Urinary bladder (tissue), 4 donors: ENCODE measurements around the gene ARHGEF7. TPM values are rescaled to one million over a fixed set of nuclear protein-coding genes. Genes with fewer than 3 reads are reported as not detected.
A peak's percentile ranks its signal among the peaks of the same experiment; 100 is the strongest.

ENCODE experiments used
- DNase-seq: peaks from one replicate; pipeline ENCODE4 v3.0.0-alpha.2; 2015; ENCODE audit errors: extremely low spot score
- H3K27ac ChIP-seq: one replicate; pipeline ENCODE4 v1.5.1; 2013; ENCODE audit warnings: low read depth, mild to moderate bottlenecking, moderate library complexity
- H3K36me3 ChIP-seq: one replicate; pipeline ENCODE4 v1.6.1; 2013; ENCODE audit warnings: mild to moderate bottlenecking, moderate library complexity; ENCODE audit not compliant: insufficient read depth
- H3K4me1 ChIP-seq: one replicate; pipeline ENCODE4 v1.6.1; 2013; ENCODE audit warnings: mild to moderate bottlenecking, moderate library complexity; ENCODE audit not compliant: insufficient read depth
- H3K4me3 ChIP-seq: one replicate; pipeline ENCODE4 v1.5.1; 2013; ENCODE audit warnings: low read depth, low read length
- WGBS: extraction: QIAGEN DNeasy Blood & Tissue Kit; methylation state at CpG from one replicate; pipeline ENCODE4 v1.1.7; 2013; 5-methylcytosine and 5-hydroxymethylcytosine counted together
- polyA plus RNA-seq: library from polyadenylated mRNA; stranded (reverse); fragments of 200-250 nt; gene quantifications from one replicate; pipeline ENCODE4 v1.2.3, GENCODE V29; 2013
- total RNA-seq: library from RNA; depleted of rRNA; stranded (reverse); fragments of >200 nt; gene quantifications from one replicate; pipeline ENCODE4 v1.2.3, GENCODE V29; 2014
- donor health status: healthy with polysubstance abuse.
- donor health status: healthy.

Gene ARHGEF7
- total and polyA plus RNA-seq, 2 donors, result 29.8 to 148 TPM

- Histone ChIP-seq H3K4me1 (no peaks in the 10 kb centered on the region), H3K36me3 (no peaks in the 10 kb centered on the region), H3K27ac (no peak overlapping the region), H3K4me3 (no peak overlapping the region)
- no peak for DNase-seq
- 52% methylated on average over 12 of the region's 12 CpGs for WGBS
Measured at GRCh38 chr13:111280681-111281585, 165.8 kb downstream of the ARHGEF7 start.

GRCh38 chr13:111281751-111282311 lies 166.7 kb downstream of the ARHGEF7 start:
- Histone ChIP-seq H3K27ac (peak overlapping the region; percentile 75), H3K36me3 (no peaks in the 10 kb centered on the region), H3K4me3 (no peak overlapping the region), H3K4me1 (no peaks in the 10 kb centered on the region)
- 40% methylated on average over 10 of the region's 10 CpGs for WGBS
- DNase-seq, result no peak

GRCh38 chr13:111282425-111282824 lies 167.3 kb downstream of the ARHGEF7 start:
- H3K4me1 ChIP-seq, result no peaks in the 10 kb centered on the region
- no peak overlapping the region for H3K27ac ChIP-seq
- peak; percentile 41 for DNase-seq
- WGBS, result 47% methylated on average over 5 of the region's 5 CpGs
- no peaks in the 10 kb centered on the region for H3K36me3 ChIP-seq
- no peak overlapping the region for H3K4me3 ChIP-seq

DNA sequence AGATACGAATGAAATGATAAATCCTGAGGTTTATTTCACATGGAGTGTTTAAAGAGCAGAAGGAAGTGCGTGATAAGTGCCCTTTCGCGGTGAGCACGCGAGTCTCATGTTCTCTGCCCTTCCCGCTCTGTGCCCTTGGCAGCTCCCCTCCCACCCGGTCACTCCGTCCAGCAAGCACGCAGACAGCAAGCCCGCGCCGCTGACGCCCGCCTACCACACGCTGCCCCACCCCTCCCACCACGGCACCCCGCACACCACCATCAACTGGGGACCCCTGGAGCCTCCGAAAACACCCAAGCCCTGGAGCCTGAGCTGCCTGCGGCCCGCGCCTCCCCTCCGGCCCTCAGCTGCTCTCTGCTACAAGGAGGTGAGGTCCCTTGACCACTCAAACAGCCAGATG lies 167.9 kb downstream of the ARHGEF7 start:
- no peak for DNase-seq
- Histone ChIP-seq H3K4me1 (no peaks in the 10 kb centered on the region), H3K4me3 (no peak overlapping the region), H3K36me3 (no peaks in the 10 kb centered on the region), H3K27ac (peak overlapping the region; percentile 65)
- 84% methylated on average over 23 of the region's 23 CpGs for WGBS

- DNase-seq, result no peak
- Histone ChIP-seq H3K4me1 (no peaks in the 10 kb centered on the region), H3K4me3 (no peak overlapping the region), H3K36me3 (no peaks in the 10 kb centered on the region), H3K27ac (peak overlapping the region; percentile 65)
- WGBS, result 90% methylated on average over 10 of the region's 10 CpGs
Measured at GRCh38 chr13:111283457-111283856, 168.3 kb downstream of the ARHGEF7 start.

GRCh38 chr13:111283991-111284390 lies 168.9 kb downstream of the ARHGEF7 start:
- Histone ChIP-seq H3K4me3 (no peak overlapping the region), H3K4me1 (no peaks in the 10 kb centered on the region), H3K36me3 (no peaks in the 10 kb centered on the region), H3K27ac (no peak overlapping the region)
- 92% methylated on average over 9 of the region's 9 CpGs for WGBS
- DNase-seq, result no peak

GRCh38 chr13:111284565-111284964 lies 169.5 kb downstream of the ARHGEF7 start:
- no peaks in the 10 kb centered on the region for H3K36me3 ChIP-seq
- no peak for DNase-seq

DNA sequence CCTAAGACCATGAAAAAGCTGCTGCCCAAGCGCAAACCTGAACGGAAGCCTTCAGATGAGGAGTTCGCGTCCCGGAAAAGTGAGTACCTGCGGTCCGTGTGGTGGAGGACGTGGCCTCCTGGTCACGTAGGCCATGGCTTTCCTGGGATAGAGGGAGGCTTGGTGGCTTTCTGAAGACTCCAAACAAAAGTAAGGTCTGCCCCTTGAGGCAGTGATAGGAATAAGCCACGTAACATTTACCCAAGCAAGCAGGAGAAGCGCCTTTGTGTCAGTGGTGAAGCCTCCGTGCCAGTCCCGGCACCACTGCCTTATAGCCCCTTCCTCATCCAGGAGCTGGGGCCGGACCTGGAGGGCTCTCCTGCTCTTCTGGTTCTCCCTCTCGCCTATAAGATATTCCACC lies 171.1 kb downstream of the ARHGEF7 start:
- Histone ChIP-seq H3K4me3 (no peak overlapping the region), H3K27ac (no peak overlapping the region), H3K36me3 (no peaks in the 10 kb centered on the region), H3K4me1 (no peaks in the 10 kb centered on the region)
- no peak for DNase-seq
- 89% methylated on average over 15 of the region's 15 CpGs for whole genome bisulfite sequencing

More at GRCh38 chr13:111284565-111284964, 169.5 kb downstream of the ARHGEF7 start:
- H3K4me3 ChIP-seq, result no peak overlapping the region
- 93% methylated on average over 14 of the region's 14 CpGs for WGBS
- no peak overlapping the region for H3K27ac ChIP-seq
- H3K4me1 ChIP-seq, result no peaks in the 10 kb centered on the region

DNA sequence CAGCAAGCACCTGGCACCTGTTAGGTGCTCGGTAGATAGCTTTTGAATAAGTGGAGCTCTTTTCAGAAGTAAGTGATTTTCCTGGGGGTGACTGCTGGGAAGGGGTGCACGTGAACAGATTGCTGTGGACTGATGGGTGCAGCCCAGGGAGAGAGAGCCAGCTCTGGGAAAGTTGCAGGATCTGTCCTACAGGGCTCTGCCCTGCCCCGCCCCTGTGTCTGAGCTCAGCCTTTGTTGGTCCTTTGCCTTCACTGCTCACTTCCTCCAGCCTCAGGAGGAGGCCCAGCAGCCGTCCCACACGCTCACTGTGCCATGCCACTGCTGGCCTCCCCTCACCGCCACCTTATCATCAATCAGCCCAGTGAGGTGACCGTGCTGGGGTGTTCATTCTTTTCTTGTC lies 171.6 kb downstream of the ARHGEF7 start:
- no peak overlapping the region for H3K4me3 ChIP-seq
- no peak for DNase-seq
- H3K27ac ChIP-seq, result no peak overlapping the region
- WGBS, result 89% methylated on average over 7 of the region's 7 CpGs
- no peaks in the 10 kb centered on the region for H3K4me1 ChIP-seq
- no peaks in the 10 kb centered on the region for H3K36me3 ChIP-seq

DNA sequence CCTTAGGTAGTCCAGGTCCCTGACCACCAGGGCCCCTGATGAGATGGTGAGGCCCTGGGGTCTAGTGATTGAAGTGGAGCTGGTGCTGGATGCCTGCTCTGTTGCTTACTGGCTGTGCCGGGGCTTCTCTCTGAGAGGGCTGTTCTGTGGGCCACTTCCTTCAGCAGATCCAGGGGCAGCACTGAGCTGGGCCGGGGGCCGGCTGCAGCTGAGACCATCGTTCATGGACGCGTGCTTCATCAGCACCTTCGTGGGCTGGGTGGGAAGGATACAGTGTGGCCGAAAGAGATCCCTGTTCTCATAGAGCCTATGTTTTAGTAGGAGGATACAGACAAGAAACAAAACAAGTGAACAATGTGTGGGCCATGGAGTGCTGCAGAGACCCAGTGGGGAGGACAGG lies 172.1 kb downstream of the ARHGEF7 start:
- H3K4me3 ChIP-seq, result no peak overlapping the region
- no peak overlapping the region for H3K27ac ChIP-seq
- WGBS, result 93% methylated on average over 8 of the region's 8 CpGs
- DNase-seq, result no peak
- H3K4me1 ChIP-seq, result no peaks in the 10 kb centered on the region
- no peaks in the 10 kb centered on the region for H3K36me3 ChIP-seq

- DNase-seq, result no peak
- Histone ChIP-seq H3K27ac (no peak overlapping the region), H3K36me3 (no peaks in the 10 kb centered on the region), H3K4me1 (no peaks in the 10 kb centered on the region), H3K4me3 (no peak overlapping the region)
- WGBS, result 90% methylated on average over 7 of the region's 7 CpGs
Measured at GRCh38 chr13:111288276-111288675, 173.2 kb downstream of the ARHGEF7 start.

DNA sequence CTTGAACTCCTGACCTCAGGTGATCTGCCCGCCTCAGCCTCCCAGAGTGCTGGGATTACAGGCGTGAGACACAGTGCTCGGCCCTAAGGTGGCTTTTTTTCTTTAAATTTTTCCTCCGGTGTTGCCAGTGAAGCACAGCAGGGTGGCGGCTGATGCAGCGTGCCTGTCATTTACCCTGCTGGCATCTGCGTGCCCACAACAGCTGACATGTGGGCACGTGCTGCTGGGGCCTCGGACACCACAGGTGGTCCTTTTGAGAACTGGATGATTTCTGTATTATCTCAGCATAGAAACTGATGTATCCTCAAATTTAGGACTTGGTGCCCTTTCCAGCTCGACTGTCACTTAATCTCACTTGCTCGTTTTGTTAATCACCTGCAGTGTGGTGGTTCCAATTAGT lies 174.1 kb downstream of the ARHGEF7 start:
- WGBS, result 90% methylated on average over 11 of the region's 11 CpGs
- H3K36me3 ChIP-seq, result no peaks in the 10 kb centered on the region

GRCh38 chr13:111291908-111292307 lies 176.8 kb downstream of the ARHGEF7 start:
- Histone ChIP-seq H3K36me3 (no peaks in the 10 kb centered on the region), H3K4me1 (no peaks in the 10 kb centered on the region), H3K4me3 (no peak overlapping the region), H3K27ac (no peak overlapping the region)
- 94% methylated on average over 14 of the region's 14 CpGs for WGBS
- no peak for DNase-seq

More for the DNA sequence above, 174.1 kb downstream of the ARHGEF7 start:
- DNase-seq, result no peak
- Histone ChIP-seq H3K4me1 (no peaks in the 10 kb centered on the region), H3K27ac (no peak overlapping the region), H3K4me3 (no peak overlapping the region)
